Endothelial cell of hepatic sinusoid (primary cell): ENCODE data around the gene SNX10.

ENCODE experiments used
- in situ Hi-C: cut with HindIII; loops from 2 replicates; pipeline ENCODE4 v1.10.0; 2017; ENCODE audit warnings: low sequenced_read_pairs

SNX10 gene

GRCh38 chr7:26397796-26398426, 106.2 kb downstream of the SNX10 start:
- in situ Hi-C loops: no loop called here

- in situ Hi-C loops: no loop called here
Measured at GRCh38 chr7:26398427-26398755, 106.7 kb downstream of the SNX10 start.

- in situ Hi-C loops: no loop called here
Measured at GRCh38 chr7:26398756-26399509, 107.3 kb downstream of the SNX10 start.

GRCh38 chr7:26399736-26400135, 108.1 kb downstream of the SNX10 start:
- in situ Hi-C loops: no loop called here

- in situ Hi-C loops: no loop called here
Measured at GRCh38 chr7:26403640-26404039, 112.0 kb downstream of the SNX10 start.

GRCh38 chr7:26404189-26404996, 112.7 kb downstream of the SNX10 start:
- in situ Hi-C loops: no loop called here

- in situ Hi-C loops: no loop called here
Measured at GRCh38 chr7:26406433-26406832, 114.8 kb downstream of the SNX10 start.

GRCh38 chr7:26409661-26410547, 118.2 kb downstream of the SNX10 start:
- in situ Hi-C loops: no loop called here

GRCh38 chr7:26413007-26413691, 121.5 kb downstream of the SNX10 start:
- in situ Hi-C loops: no loop called here

- in situ Hi-C loops: no loop called here
Measured at GRCh38 chr7:26416004-26416403, 124.3 kb downstream of the SNX10 start.

GRCh38 chr7:26417911-26418413, 126.3 kb downstream of the SNX10 start:
- in situ Hi-C loops: no loop called here

- in situ Hi-C loops: no loop called here
Measured at GRCh38 chr7:26419198-26419597, 127.5 kb downstream of the SNX10 start.

GRCh38 chr7:26420422-26421019, 128.9 kb downstream of the SNX10 start:
- in situ Hi-C loops: no loop called here

- in situ Hi-C loops: no loop called here
Measured at GRCh38 chr7:26422761-26423160, 131.1 kb downstream of the SNX10 start.

GRCh38 chr7:26423436-26423835, 131.8 kb downstream of the SNX10 start:
- in situ Hi-C loops: no loop called here
